ENCODE data around the gene KDELR3.

DNA sequence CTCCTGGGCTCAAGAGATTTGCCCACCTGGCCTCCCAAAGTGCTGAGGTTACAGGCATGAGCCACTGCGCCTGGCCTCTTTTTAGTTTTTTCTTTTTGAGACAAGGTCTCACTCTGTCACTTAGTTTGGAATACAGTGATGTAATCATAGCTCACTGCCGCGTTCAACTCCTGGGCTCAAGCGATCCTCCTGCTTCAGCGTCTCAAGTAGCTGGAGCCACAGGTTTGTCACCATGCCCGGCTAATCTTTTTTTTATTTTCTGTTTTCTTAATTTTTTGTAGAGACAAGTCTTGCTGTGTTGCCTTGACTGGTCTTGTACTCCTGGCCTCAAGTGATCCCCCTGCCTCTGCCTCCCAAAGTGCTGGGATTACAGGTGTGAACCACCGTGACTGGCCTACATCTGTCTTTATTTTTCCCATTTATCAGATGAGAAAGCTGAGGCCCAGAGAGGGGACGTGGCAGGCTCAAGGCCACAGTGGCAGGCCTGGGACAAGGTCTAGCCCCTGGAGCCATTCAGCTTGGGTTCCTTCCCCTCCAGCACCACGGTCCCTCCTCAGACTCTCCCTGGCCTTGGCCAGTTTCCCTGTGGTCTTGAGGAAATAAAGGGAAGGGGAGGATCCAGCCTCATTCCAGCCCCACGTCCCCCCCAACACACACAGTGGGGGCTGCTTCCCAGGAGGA lies 2.8 kb upstream of the KDELR3 start:
- TF ChIP-seq, protein P1, sequence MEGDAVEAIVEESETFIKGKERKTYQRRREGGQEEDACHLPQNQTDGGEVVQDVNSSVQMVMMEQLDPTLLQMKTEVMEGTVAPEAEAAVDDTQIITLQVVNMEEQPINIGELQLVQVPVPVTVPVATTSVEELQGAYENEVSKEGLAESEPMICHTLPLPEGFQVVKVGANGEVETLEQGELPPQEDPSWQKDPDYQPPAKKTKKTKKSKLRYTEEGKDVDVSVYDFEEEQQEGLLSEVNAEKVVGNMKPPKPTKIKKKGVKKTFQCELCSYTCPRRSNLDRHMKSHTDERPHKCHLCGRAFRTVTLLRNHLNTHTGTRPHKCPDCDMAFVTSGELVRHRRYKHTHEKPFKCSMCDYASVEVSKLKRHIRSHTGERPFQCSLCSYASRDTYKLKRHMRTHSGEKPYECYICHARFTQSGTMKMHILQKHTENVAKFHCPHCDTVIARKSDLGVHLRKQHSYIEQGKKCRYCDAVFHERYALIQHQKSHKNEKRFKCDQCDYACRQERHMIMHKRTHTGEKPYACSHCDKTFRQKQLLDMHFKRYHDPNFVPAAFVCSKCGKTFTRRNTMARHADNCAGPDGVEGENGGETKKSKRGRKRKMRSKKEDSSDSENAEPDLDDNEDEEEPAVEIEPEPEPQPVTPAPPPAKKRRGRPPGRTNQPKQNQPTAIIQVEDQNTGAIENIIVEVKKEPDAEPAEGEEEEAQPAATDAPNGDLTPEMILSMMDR (IDR thresholded peaks at IDR 0.05; ENCODE audit: insufficient read depth, low read depth, low read length), result no peak
- TF ChIP-seq EZH2 (IDR thresholded peaks at IDR 0.05; ENCODE audit: insufficient read depth, low read length), result no peak

All from astrocyte (in vitro differentiated cells and primary cell).